Fibroblast of lung (primary cell): Measurements from ENCODE around the gene ITLN2. TPM values are rescaled to one million over a fixed set of nuclear protein-coding genes. Genes with fewer than 3 reads are reported as not detected.
"Not testable (repeated sequence)": the region's sequence is repeated elsewhere in the genome, so short reads cannot be mapped to it uniquely, and the experiment has no call there.

Experiments
- DNase-seq, 2 donors: peaks; one replicate each; pipeline versions ENCODE4 v3.0.0 to v3.0.0-alpha.2; 2010; ENCODE audit warnings: low read depth in 2 of 2
- H2AFZ ChIP-seq: 2 replicates; pipeline ENCODE4 v1.5.1; 2012; ENCODE audit warnings: low read length, control low read depth, inconsistent platforms
- H3K27ac ChIP-seq: 2 replicates; pipeline ENCODE4 v1.5.1; 2011; ENCODE audit warnings: low read length, control low read depth; ENCODE audit not compliant: insufficient read depth
- H3K27me3 ChIP-seq: 2 replicates; pipeline ENCODE4 v1.5.1; 2011; ENCODE audit warnings: mild to moderate bottlenecking, low read length; ENCODE audit not compliant: control insufficient read depth, insufficient read depth
- H3K36me3 ChIP-seq: 2 replicates; pipeline ENCODE4 v1.5.1; 2011; ENCODE audit warnings: low read length; ENCODE audit not compliant: control insufficient read depth, insufficient read depth
- H3K4me1 ChIP-seq: 2 replicates; pipeline ENCODE4 v1.5.1; 2011; ENCODE audit warnings: low read length; ENCODE audit not compliant: control insufficient read depth, insufficient read depth; ENCODE audit errors: extremely low read depth
- H3K4me2 ChIP-seq: 2 replicates; pipeline ENCODE4 v1.5.1; 2011; ENCODE audit warnings: low read length, control low read depth; ENCODE audit not compliant: insufficient read depth; ENCODE audit errors: extremely low read depth
- H3K4me3 ChIP-seq, 4 experiments: fragments of 200-600 bp in 1 of 4; sonication (generic) in 1 of 4; replicated peaks in 1 of 4; 2 replicates each; pipeline ENCODE4 v1.5.1; 2011 to 2016; ENCODE audit warnings: low read length in 4 of 4, low read depth in 3 of 4, mild to moderate bottlenecking in 3 of 4, control low read depth in 2 of 4, inconsistent platforms in 1 of 4, mixed read lengths in 1 of 4; ENCODE audit not compliant: insufficient read depth in 1 of 4; ENCODE audit errors: control extremely low read depth in 1 of 4
- H3K79me2 ChIP-seq: 2 replicates; pipeline ENCODE4 v1.5.1; 2012; ENCODE audit warnings: mild to moderate bottlenecking, low read length, inconsistent platforms; ENCODE audit not compliant: control insufficient read depth, insufficient read depth
- H3K9ac ChIP-seq: 2 replicates; pipeline ENCODE4 v1.5.1; 2011; ENCODE audit warnings: mild to moderate bottlenecking, low read length, control low read depth; ENCODE audit not compliant: insufficient read depth
- H3K9me3 ChIP-seq: 2 replicates; pipeline ENCODE4 v1.5.1; 2012; ENCODE audit warnings: low read depth, low read length; ENCODE audit not compliant: control insufficient read depth, insufficient read depth
- H4K20me1 ChIP-seq: 2 replicates; pipeline ENCODE4 v1.5.1; 2011; ENCODE audit warnings: low read length; ENCODE audit not compliant: control insufficient read depth, insufficient read depth; ENCODE audit errors: extremely low read depth
- EZH2 ChIP-seq: IDR thresholded peaks from 2 replicates; pipeline ENCODE4 v1.5.1; 2012; ENCODE audit warnings: low read length, control low read depth, mild to moderate bottlenecking; ENCODE audit errors: missing control alignments
- polyA plus RNA-seq, 2 donors: library from polyadenylated mRNA; depleted of rRNA in 1 of 2; stranded (reverse) in 1 of 2; unstranded in 1 of 2; fragments of >200 nt; gene quantifications; 2 replicates each; pipeline ENCODE4 v1.2.1, GENCODE V29; 2011 to 2012; ENCODE audit warnings: missing spikeins in 1 of 2
- total RNA-seq: library from RNA; depleted of rRNA; stranded (reverse); fragments of >200 nt; gene quantifications from 2 replicates; pipeline ENCODE4 v1.2.1, GENCODE V29; 2014
- TF ChIP-seq, protein P1 (sequence below), 2 donors: IDR thresholded peaks in 1 of 2; conservative IDR thresholded peaks in 1 of 2; 1 replicate in 1 of 2; 2 replicates in 1 of 2; pipeline ENCODE4 v1.5.1; 2011 to 2012; ENCODE audit warnings: low read length in 2 of 2, control low read depth in 1 of 2, inconsistent platforms in 1 of 2, low read depth in 1 of 2, mild to moderate bottlenecking in 1 of 2

The ITLN2 gene
- total and polyA plus RNA-seq, 2 donors (not counting 1 experiment from before 2014, with no cell fraction given), result not detected

DNA sequence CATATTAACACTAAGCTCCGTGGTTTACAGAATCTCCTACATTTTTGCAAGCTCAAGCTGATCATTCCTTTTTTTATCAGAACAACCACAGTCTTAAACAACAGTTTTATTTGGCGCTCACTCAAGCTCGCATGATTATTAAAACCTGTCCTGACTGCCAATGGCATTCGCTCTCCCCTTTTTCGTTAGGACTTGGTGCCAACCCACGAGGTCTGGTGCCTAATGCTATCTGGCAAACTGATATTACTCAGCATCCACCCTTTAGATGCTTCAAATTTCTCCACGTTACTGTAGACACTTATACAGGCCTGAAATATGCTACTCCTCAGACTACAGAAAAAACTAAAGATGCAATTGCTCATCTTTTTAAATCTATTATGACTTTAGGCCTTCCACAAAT lies 46.6 kb downstream of the ITLN2 start:
- Histone ChIP-seq H3K4me2 (no peak overlapping the region), H3K27ac (no peak overlapping the region), H3K4me1 (no peaks in the 10 kb centered on the region), H3K27me3 (no peaks in the 10 kb centered on the region), H3K36me3 (no peaks in the 10 kb centered on the region), H3K9me3 (no peaks in the 10 kb centered on the region), H2AFZ (no peak overlapping the region), H4K20me1 (no peaks in the 10 kb centered on the region), H3K4me3 (no peak overlapping the region), H3K9ac (no peak overlapping the region), H3K79me2 (no peaks in the 10 kb centered on the region)
- peak in 1 of 2 donors; percentile 60 for DNase-seq
- TF ChIP-seq, protein P1, sequence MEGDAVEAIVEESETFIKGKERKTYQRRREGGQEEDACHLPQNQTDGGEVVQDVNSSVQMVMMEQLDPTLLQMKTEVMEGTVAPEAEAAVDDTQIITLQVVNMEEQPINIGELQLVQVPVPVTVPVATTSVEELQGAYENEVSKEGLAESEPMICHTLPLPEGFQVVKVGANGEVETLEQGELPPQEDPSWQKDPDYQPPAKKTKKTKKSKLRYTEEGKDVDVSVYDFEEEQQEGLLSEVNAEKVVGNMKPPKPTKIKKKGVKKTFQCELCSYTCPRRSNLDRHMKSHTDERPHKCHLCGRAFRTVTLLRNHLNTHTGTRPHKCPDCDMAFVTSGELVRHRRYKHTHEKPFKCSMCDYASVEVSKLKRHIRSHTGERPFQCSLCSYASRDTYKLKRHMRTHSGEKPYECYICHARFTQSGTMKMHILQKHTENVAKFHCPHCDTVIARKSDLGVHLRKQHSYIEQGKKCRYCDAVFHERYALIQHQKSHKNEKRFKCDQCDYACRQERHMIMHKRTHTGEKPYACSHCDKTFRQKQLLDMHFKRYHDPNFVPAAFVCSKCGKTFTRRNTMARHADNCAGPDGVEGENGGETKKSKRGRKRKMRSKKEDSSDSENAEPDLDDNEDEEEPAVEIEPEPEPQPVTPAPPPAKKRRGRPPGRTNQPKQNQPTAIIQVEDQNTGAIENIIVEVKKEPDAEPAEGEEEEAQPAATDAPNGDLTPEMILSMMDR (conservative IDR thresholded peaks at IDR 0.05 in 1 of 2, IDR thresholded peaks at IDR 0.05 in 1 of 2; ENCODE audit: low read depth in 1 of 2, low read length in 2 of 2), result no peak

DNA sequence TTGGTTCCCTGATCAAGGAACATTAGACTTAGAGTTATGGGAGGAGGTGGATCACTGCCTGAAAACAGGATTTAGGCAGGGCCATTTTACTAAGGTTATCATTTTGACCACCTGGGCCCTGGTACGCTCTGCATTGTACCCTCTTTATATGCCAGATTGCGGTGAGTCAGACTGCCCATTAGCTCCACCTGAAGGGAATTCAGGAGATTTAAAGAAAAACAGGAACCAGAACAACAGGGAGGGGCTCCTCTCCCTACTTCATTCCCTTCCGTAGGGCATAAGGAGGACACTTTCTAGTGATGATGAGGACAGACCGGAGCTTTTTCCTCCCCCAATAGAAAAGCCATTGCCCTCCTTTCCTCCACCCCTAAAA lies 49.0 kb downstream of the ITLN2 start:
- no peak for TF ChIP-seq EZH2
- TF ChIP-seq, protein P1 (conservative IDR thresholded peaks at IDR 0.05 in 1 of 2, IDR thresholded peaks at IDR 0.05 in 1 of 2; ENCODE audit: low read depth in 1 of 2, low read length in 2 of 2), result no peak
- Histone ChIP-seq H3K27me3 (no peaks in the 10 kb centered on the region), H3K4me2 (no peak overlapping the region), H2AFZ (no peak overlapping the region), H3K9ac (no peak overlapping the region), H3K27ac (no peak overlapping the region), H3K9me3 (no peaks in the 10 kb centered on the region), H3K36me3 (no peaks in the 10 kb centered on the region), H3K4me3 (no peak overlapping the region), H3K4me1 (no peaks in the 10 kb centered on the region), H3K79me2 (no peaks in the 10 kb centered on the region), H4K20me1 (no peaks in the 10 kb centered on the region)
- no peak for DNase-seq

GRCh38 chr1:160904783-160905616 lies 49.6 kb downstream of the ITLN2 start:
- H3K4me2 ChIP-seq, result no peak overlapping the region
- no peak overlapping the region for H3K9ac ChIP-seq
- DNase-seq, result no peak
- H3K4me1 ChIP-seq, result no peaks in the 10 kb centered on the region
- H3K79me2 ChIP-seq, result no peaks in the 10 kb centered on the region
- H3K27me3 ChIP-seq, result no peaks in the 10 kb centered on the region
- no peaks in the 10 kb centered on the region for H3K36me3 ChIP-seq
- TF ChIP-seq, protein P1 (conservative IDR thresholded peaks at IDR 0.05 in 1 of 2, IDR thresholded peaks at IDR 0.05 in 1 of 2; ENCODE audit: low read depth in 1 of 2, low read length in 2 of 2), result no peak
- no peak for TF ChIP-seq EZH2
- no peak overlapping the region for H3K4me3 ChIP-seq
- H3K27ac ChIP-seq, result no peak overlapping the region
- H3K9me3 ChIP-seq, result no peaks in the 10 kb centered on the region
- no peaks in the 10 kb centered on the region for H4K20me1 ChIP-seq
- H2AFZ ChIP-seq, result no peak overlapping the region

DNA sequence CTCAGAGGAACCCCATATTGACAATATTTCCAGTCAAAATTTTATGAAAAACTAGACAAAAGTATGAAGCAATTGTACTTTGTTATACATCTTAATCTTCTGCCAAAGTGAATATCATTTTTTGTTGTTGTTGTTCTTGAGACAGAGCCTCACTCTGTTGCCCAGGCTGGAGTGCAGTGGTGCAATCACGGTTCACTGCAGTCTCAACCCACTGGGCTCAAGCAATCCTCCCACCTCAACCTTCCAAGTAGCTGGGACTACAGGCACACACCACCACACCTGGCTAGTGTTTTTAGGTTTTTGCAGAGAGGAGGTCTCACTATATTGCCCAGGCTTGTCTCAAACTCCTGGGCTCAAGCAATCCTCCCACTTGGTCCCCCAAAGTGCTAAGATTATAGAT lies 52.4 kb downstream of the ITLN2 start:
- H3K9ac ChIP-seq, H2AFZ ChIP-seq, DNase-seq, H3K79me2 ChIP-seq, H3K27me3 ChIP-seq, H4K20me1 ChIP-seq, H3K4me3 ChIP-seq, H3K9me3 ChIP-seq, H3K4me2 ChIP-seq, H3K36me3 ChIP-seq, H3K4me1 ChIP-seq, H3K27ac ChIP-seq: not testable (repeated sequence)
